Measurements from ENCODE around the gene ITPRID1. TPM values are rescaled to one million over a fixed set of nuclear protein-coding genes. Genes with fewer than 3 reads are reported as not detected.

The ITPRID1 gene
- polyA plus RNA-seq, 1 donor (not counting 4 experiments of a cell fraction or from before 2014, with no cell fraction given), result not detected

DNA sequence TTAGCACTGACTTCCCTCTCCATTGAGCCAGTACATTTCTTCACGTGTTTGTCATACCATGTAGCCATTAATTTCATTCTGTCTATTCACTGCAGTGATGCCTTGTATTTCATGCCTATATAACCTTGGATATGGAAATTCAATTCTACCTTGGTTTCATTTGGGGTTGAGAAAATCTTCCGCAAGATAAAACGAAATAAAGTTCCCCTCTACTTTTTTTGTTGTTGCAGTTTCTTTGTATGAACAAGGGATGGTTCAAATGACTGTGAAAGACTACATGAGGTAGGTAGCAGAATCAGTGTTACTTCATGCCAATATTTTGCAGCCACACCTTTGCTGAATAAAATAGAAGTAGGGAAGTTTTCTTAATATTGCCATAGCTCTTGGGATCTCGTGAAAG lies 55.6 kb downstream of the ITPRID1 start:
- Histone ChIP-seq H3K4me2 (ENCODE audit: control insufficient read depth, extremely low read depth, insufficient read depth, low read depth, low read length) (no peak overlapping the region), H3K79me2 (ENCODE audit: control insufficient read depth, insufficient read depth, low read length) (no peaks in the 10 kb centered on the region), H3K4me1 (ENCODE audit: control insufficient read depth, extremely low read depth, insufficient read depth, low read length) (no peaks in the 10 kb centered on the region), H3K27me3 (ENCODE audit: control insufficient read depth, extremely low read depth, insufficient read depth, low read length) (no peaks in the 10 kb centered on the region), H3K9ac (ENCODE audit: control insufficient read depth, extremely low read depth, insufficient read depth, low read length) (no peak overlapping the region), H4K20me1 (ENCODE audit: control insufficient read depth, extremely low read depth, insufficient read depth, low read length) (no peaks in the 10 kb centered on the region), H3K27ac (ENCODE audit: control insufficient read depth, insufficient read depth, low read length) (no peak overlapping the region), H3K9me1 (ENCODE audit: control insufficient read depth, extremely low read depth, insufficient read depth, low read length) (no peaks in the 10 kb centered on the region), H2AFZ (ENCODE audit: control insufficient read depth, low read length) (no peak overlapping the region), H3K9me3 (ENCODE audit: control insufficient read depth, low read depth, low read length) (no peaks in the 10 kb centered on the region), H3K4me3 (ENCODE audit: control insufficient read depth in 2 of 3, extremely low read depth in 1 of 3, insufficient read depth in 2 of 3, low read depth in 1 of 3, low read length in 3 of 3) (no peak overlapping the region), H3K36me3 (ENCODE audit: control insufficient read depth in 2 of 2, extremely low read depth in 1 of 2, insufficient read depth in 2 of 2, low read length in 2 of 2) (no peaks in the 10 kb centered on the region)
- TF ChIP-seq EZH2 (IDR thresholded peaks at IDR 0.05; ENCODE audit: low read length), result no peak
- TF ChIP-seq, protein P1, sequence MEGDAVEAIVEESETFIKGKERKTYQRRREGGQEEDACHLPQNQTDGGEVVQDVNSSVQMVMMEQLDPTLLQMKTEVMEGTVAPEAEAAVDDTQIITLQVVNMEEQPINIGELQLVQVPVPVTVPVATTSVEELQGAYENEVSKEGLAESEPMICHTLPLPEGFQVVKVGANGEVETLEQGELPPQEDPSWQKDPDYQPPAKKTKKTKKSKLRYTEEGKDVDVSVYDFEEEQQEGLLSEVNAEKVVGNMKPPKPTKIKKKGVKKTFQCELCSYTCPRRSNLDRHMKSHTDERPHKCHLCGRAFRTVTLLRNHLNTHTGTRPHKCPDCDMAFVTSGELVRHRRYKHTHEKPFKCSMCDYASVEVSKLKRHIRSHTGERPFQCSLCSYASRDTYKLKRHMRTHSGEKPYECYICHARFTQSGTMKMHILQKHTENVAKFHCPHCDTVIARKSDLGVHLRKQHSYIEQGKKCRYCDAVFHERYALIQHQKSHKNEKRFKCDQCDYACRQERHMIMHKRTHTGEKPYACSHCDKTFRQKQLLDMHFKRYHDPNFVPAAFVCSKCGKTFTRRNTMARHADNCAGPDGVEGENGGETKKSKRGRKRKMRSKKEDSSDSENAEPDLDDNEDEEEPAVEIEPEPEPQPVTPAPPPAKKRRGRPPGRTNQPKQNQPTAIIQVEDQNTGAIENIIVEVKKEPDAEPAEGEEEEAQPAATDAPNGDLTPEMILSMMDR (optimal IDR thresholded peaks at IDR 0.05 in 1 of 3, IDR thresholded peaks at IDR 0.05 in 1 of 3, conservative IDR thresholded peaks at IDR 0.05 in 1 of 3; ENCODE audit: extremely low read depth in 1 of 3, insufficient read depth in 2 of 3, low read length in 3 of 3), result no peak
- no peak for FAIRE-seq
- DNase-seq (ENCODE audit: low read depth, low spot score), result no peak
- dilution Hi-C loops (cut with MboI; ENCODE audit: extremely low pct_ligation_motif_present, low sequenced_read_pairs), result no loop called here

DNA sequence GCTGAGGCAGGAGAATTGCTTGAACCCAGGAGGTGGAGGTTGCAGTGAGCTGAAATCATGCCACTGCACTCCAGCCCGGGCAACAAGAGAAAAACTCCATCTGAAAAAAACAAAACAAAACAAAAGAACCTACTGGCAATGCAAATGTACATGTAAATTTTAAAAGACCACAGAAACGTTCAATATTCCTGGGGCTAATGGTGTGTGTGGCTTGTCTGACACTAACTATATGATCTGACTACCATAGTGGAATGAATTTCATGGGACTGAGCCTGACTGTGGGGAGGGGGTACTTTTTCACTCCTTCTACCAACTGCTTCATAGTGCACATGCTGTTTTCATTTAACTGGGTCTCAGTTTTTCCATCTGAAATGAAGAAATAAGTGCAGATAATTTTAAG lies 69.6 kb downstream of the ITPRID1 start:
- H3K27ac ChIP-seq (ENCODE audit: control insufficient read depth, insufficient read depth, low read length), result no peak overlapping the region
- no peak overlapping the region for H3K4me3 ChIP-seq (ENCODE audit: control insufficient read depth in 2 of 3, extremely low read depth in 1 of 3, insufficient read depth in 2 of 3, low read depth in 1 of 3, low read length in 3 of 3)
- no peak overlapping the region for H3K9ac ChIP-seq (ENCODE audit: control insufficient read depth, extremely low read depth, insufficient read depth, low read length)
- TF ChIP-seq, protein P1 (optimal IDR thresholded peaks at IDR 0.05 in 1 of 3, IDR thresholded peaks at IDR 0.05 in 1 of 3, conservative IDR thresholded peaks at IDR 0.05 in 1 of 3; ENCODE audit: extremely low read depth in 1 of 3, insufficient read depth in 2 of 3, low read length in 3 of 3), result no peak
- no peak for TF ChIP-seq EZH2 (IDR thresholded peaks at IDR 0.05; ENCODE audit: low read length)
- no peaks in the 10 kb centered on the region for H3K36me3 ChIP-seq (ENCODE audit: control insufficient read depth in 2 of 2, extremely low read depth in 1 of 2, insufficient read depth in 2 of 2, low read length in 2 of 2)
- no peaks in the 10 kb centered on the region for H3K9me3 ChIP-seq (ENCODE audit: control insufficient read depth, low read depth, low read length)
- FAIRE-seq (no peak), DNase-seq (ENCODE audit: low read depth, low spot score) (no peak)
- no peaks in the 10 kb centered on the region for H4K20me1 ChIP-seq (ENCODE audit: control insufficient read depth, extremely low read depth, insufficient read depth, low read length)
- dilution Hi-C loops (cut with MboI; ENCODE audit: extremely low pct_ligation_motif_present, low sequenced_read_pairs), result no loop called here
- H3K27me3 ChIP-seq (ENCODE audit: control insufficient read depth, extremely low read depth, insufficient read depth, low read length), result no peaks in the 10 kb centered on the region
- no peaks in the 10 kb centered on the region for H3K79me2 ChIP-seq (ENCODE audit: control insufficient read depth, insufficient read depth, low read length)
- no peak overlapping the region for H3K4me2 ChIP-seq (ENCODE audit: control insufficient read depth, extremely low read depth, insufficient read depth, low read depth, low read length)
- H3K4me1 ChIP-seq (ENCODE audit: control insufficient read depth, extremely low read depth, insufficient read depth, low read length), result no peaks in the 10 kb centered on the region
- no peak overlapping the region for H2AFZ ChIP-seq (ENCODE audit: control insufficient read depth, low read length)
- no peaks in the 10 kb centered on the region for H3K9me1 ChIP-seq (ENCODE audit: control insufficient read depth, extremely low read depth, insufficient read depth, low read length)

All from keratinocyte (primary cell).